LNCAP (cell line): Measurements from ENCODE around the gene SHPK.

ENCODE experiments used
- TF ChIP-seq, protein P1 (sequence below): fragments of 450-650 bp; IDR thresholded peaks from 2 replicates; pipeline ENCODE4 v1.5.1; 2017; ENCODE audit warnings: mild to moderate bottlenecking

The SHPK gene

DNA sequence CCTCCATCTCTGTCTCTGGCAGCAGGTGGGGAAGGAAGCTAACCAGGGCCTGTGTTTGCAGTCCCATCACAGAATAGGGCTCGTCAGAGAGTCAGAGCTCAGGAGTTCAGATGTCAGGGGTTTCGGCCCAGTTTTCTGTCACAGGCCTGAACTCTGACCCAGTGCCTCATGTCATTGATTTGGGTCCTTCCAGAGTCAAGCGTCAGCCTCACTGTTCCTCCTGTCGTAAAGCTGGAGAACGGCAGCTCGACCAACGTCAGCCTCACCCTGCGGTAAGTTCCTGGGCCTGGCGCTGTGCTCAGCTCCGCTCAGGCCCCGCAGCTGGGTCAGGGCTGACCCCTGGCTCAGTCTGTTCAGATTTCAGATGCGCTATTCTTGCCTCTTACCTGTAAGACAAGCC is 11.2 kb upstream of the SHPK start:
- TF ChIP-seq, protein P1, sequence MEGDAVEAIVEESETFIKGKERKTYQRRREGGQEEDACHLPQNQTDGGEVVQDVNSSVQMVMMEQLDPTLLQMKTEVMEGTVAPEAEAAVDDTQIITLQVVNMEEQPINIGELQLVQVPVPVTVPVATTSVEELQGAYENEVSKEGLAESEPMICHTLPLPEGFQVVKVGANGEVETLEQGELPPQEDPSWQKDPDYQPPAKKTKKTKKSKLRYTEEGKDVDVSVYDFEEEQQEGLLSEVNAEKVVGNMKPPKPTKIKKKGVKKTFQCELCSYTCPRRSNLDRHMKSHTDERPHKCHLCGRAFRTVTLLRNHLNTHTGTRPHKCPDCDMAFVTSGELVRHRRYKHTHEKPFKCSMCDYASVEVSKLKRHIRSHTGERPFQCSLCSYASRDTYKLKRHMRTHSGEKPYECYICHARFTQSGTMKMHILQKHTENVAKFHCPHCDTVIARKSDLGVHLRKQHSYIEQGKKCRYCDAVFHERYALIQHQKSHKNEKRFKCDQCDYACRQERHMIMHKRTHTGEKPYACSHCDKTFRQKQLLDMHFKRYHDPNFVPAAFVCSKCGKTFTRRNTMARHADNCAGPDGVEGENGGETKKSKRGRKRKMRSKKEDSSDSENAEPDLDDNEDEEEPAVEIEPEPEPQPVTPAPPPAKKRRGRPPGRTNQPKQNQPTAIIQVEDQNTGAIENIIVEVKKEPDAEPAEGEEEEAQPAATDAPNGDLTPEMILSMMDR, result no peak

DNA sequence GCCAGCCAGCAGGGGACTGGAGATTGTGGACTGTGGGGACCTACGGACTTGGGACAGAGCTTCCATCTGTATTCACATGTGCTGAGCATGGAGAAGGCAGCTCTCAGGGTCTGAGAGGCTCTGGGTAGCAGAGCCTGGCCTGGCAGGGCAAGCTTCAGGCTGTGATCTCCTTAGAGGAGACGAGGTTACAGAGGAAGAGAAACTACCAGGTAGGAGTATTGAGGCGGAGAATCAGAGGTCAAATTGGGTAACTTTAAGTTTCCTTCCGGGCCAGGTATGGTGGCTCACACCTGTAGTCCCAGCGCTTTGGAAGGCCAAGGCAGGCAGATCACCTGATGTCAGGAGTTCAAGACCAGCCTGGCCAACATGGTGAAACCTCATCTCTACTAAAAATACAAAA is 9.3 kb upstream of the SHPK start:
- TF ChIP-seq, protein P1, result no peak

DNA sequence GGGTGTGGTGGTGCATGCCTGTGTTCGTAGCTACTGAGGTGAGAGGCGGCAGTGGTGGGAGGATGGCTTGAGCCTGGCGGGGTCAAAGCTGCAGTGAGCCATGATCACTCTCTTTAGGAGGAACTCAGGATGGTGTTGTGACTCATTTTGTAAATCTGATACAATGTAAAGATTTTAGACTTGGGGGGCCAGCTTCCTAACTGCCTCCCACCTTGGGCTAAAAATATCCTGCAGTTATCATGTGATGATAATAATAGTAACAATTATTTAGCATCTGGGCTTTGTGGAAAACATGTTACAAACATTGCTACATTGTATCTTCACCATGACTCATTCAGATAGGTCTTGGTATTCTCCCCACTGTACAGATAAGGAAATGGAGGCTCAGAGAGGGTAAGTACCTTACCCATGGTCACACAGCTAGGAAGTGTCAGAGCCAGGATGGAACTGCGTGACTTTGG is 7.9 kb upstream of the SHPK start:
- TF ChIP-seq, protein P1, result no peak

DNA sequence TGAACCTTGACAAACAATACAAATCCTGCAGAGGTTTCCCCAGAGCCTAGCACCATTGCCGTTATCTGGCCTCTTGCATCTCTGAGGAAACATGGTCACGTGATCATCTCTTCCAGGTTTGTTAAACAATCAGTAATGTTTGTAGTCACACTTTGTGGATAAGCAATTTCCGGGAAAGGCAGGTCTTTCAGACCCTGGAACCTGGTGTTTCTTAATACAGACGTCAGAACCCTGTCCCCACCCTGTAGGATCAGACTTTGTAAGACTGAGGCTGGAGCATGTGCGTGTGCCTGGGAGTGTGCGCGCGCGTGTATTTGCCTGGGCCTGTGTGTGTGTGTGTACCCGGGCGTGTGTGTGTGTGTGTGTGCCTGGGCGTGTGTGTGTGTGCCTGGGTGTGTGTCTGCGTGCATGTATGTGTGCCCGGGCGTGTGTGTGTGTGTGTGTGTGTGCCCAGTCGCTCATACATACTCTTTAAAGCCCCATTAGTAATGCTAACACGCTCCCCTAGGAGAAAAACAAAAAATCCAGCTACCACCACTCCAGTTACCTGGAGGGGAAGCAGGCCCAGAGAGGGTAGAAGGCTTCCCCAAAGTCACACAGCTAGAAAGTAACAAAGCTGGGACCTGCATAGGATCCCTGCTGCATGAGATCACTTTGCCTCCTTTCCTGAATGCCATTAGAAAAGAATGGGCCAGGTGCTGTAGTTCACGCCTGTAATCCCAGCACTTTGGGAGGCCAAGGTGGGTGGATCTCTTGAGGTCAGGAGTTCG is 5.9 kb upstream of the SHPK start:
- TF ChIP-seq, protein P1, result no peak

DNA sequence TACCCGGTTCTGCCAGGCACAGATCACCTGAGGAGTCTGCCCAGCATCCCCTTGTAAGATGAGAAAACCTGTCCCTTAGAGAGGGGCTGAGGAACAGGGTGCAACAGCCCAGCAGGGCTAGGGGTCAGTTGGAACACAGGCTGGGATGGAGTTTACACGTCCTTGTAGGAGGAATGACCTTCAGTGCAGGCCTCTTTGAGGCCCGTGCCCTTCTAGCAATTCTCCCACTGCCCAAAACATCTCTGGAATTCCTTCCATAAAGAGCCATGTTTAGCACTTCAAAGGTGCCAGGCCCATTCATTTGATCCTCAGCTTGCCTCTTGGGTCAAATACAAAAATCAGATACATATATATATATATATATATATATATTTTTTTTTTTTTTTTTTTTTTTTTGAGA is 5.0 kb upstream of the SHPK start:
- TF ChIP-seq, protein P1, result no peak

DNA sequence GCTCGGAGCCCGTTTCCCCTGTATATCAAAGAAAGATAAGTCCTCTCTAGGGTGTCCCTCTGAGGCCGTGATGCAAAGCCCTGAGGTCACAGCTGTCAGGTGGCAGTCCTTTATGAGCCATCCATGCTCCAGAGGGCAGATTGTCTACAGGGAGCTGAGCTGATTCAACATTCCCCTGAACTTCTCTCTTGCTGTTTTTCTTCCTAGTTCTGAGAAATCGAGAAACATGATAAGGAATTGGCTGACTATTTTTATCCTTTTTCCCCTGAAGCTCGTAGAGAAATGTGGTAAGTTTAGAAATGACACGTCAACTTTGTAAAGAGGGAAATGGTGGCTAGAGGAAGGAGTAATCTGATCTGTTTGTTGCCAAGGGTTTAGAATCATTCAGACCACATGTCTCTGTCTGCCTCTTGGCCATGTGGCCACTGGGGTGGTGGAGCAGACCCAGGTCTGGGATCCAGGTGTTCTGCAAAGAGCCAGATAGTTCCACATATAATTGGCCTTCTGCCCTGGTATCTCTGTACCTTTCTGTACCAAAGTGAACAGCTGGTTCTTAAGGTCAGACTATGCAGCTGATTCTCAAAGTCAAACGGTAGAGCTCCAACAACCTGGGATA is 4.0 kb upstream of the SHPK start:
- TF ChIP-seq, protein P1, result no peak

DNA sequence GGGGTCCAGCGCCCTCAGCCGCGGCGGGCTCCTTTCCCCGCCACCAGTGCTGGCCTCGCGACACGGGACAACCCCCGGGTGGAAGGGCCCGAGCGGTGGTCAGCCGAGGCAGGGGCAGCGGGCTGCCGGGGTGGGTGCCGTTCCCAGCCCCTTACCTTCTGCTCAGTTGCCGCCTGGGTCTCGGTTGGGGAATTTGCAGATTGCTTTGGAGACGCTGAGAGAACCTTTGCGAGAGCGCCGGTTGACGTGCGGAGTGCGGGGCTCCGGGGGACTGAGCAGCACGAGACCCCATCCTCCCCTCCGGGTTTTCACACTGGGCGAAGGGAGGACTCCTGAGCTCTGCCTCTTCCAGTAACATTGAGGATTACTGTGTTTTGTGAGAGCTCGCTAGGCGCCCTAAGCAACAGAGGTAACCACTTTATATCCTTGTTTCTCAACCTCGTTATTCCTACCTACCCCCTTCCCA is 891 bp upstream of the SHPK start:
- TF ChIP-seq, protein P1, result no peak
